ENCODE results near the gene TMEM267. TPM values are rescaled to one million over a fixed set of nuclear protein-coding genes. Genes with fewer than 3 reads are reported as not detected.
"Not testable (repeated sequence)": the region's sequence is repeated elsewhere in the genome, so short reads cannot be mapped to it uniquely, and the experiment has no call there.

TMEM267 gene
- 20.0 and 24.0 TPM in 2 replicates for total RNA-seq

GRCh38 chr5:43483298-43484105 lies at the start of gene TMEM267:
TMEM267 (minus strand) TSS chr5:43483865; CDS start chr5:43453969, 29,896 bp downstream.
- Mint-ChIP-seq H3K9me3 (no peaks in the 10 kb centered on the region), H3K27me3 (no peaks in the 10 kb centered on the region), H3K4me1 (peaks cover 23% of the 10 kb centered on the region), H3K27ac (peak within 1 kb of the TSS; percentile 100), H3K4me3 (peak within 1 kb of the TSS; percentile 94), H3K36me3 (ENCODE audit: low read depth) (peaks cover 5% of the 10 kb centered on the region)
- DNase-seq, result peak; percentile 94
- intact Hi-C loops (cut with micrococcal nuclease), result loop anchor here (1.0 to 10.0 kb wide), 12 partner anchors 32 to 579 kb away; partner anchors contain the start of genes C5orf34, HMGCS1 and NNT

GRCh38 chr5:43530648-43531047 lies 47.0 kb upstream of the TMEM267 start:
- Mint-ChIP-seq H3K9me3 (no peaks in the 10 kb centered on the region), H3K4me1 (peaks cover 10% of the 10 kb centered on the region), H3K27ac (no peak overlapping the region), H3K36me3 (ENCODE audit: low read depth) (peaks cover 61% of the 10 kb centered on the region), H3K27me3 (no peaks in the 10 kb centered on the region), H3K4me3 (no peak overlapping the region)
- intact Hi-C loops (cut with micrococcal nuclease), result no loop called here
- no peak for DNase-seq

GRCh38 chr5:43523662-43524072 lies 40.0 kb upstream of the TMEM267 start:
- no peaks in the 10 kb centered on the region for H3K27me3 Mint-ChIP-seq
- peaks cover 2% of the 10 kb centered on the region for H3K4me1 Mint-ChIP-seq
- H3K9me3 Mint-ChIP-seq, result no peaks in the 10 kb centered on the region
- H3K36me3 Mint-ChIP-seq (ENCODE audit: low read depth), result peaks cover 32% of the 10 kb centered on the region
- intact Hi-C loops (cut with micrococcal nuclease), result no loop called here
- no peak overlapping the region for H3K27ac Mint-ChIP-seq
- no peak for DNase-seq
- no peak overlapping the region for H3K4me3 Mint-ChIP-seq

GRCh38 chr5:43520615-43521014 lies 37.0 kb upstream of the TMEM267 start:
- Mint-ChIP-seq H3K27me3 (no peaks in the 10 kb centered on the region), H3K4me1 (peaks cover 2% of the 10 kb centered on the region), H3K9me3 (no peaks in the 10 kb centered on the region), H3K4me3 (no peak overlapping the region), H3K36me3 (ENCODE audit: low read depth) (peaks cover 17% of the 10 kb centered on the region), H3K27ac (no peak overlapping the region)
- intact Hi-C loops (cut with micrococcal nuclease), result no loop called here
- no peak for DNase-seq

GRCh38 chr5:43515678-43516048 lies 32.0 kb upstream of the TMEM267 start:
- Mint-ChIP-seq H3K9me3 (peaks cover 5% of the 10 kb centered on the region), H3K27ac (peak overlapping the region; percentile 96), H3K27me3 (no peaks in the 10 kb centered on the region), H3K36me3 (ENCODE audit: low read depth) (peaks cover 11% of the 10 kb centered on the region), H3K4me1 (peaks cover 23% of the 10 kb centered on the region), H3K4me3 (peak overlapping the region; percentile 95)
- DNase-seq, result no peak
- intact Hi-C loops (cut with micrococcal nuclease), result loop anchor here (1.0 to 10.0 kb wide), 6 partner anchors 31 to 394 kb away; partner anchors contain the start of genes HMGCS1 and NNT

GRCh38 chr5:43514816-43515677 lies 31.4 kb upstream of the TMEM267 start, which contains the start of gene C5orf34:
C5orf34 (minus strand) TSS chr5:43515148; CDS start chr5:43509339, 5,809 bp downstream.
- peak; percentile 98 for DNase-seq
- intact Hi-C loops (cut with micrococcal nuclease), result loop anchor here (1.0 to 10.0 kb wide), 6 partner anchors 31 to 394 kb away; partner anchors contain the start of genes HMGCS1 and NNT
- Mint-ChIP-seq H3K4me3 (peak within 1 kb of the TSS; percentile 95), H3K27ac (peak within 1 kb of the TSS; percentile 96), H3K9me3 (peaks cover 5% of the 10 kb centered on the region), H3K36me3 (ENCODE audit: low read depth) (peaks cover 14% of the 10 kb centered on the region), H3K4me1 (peaks cover 23% of the 10 kb centered on the region), H3K27me3 (no peaks in the 10 kb centered on the region)

- intact Hi-C loops (cut with micrococcal nuclease), result loop anchor here (10.0 kb wide), 2 partner anchors 120 to 200 kb away; partner anchors contain the start of gene HMGCS1
- H3K9me3 Mint-ChIP-seq, result peaks cover 5% of the 10 kb centered on the region
- DNase-seq, result no peak
- no peaks in the 10 kb centered on the region for H3K27me3 Mint-ChIP-seq
- H3K4me1 Mint-ChIP-seq, result peaks cover 23% of the 10 kb centered on the region
- peaks cover 14% of the 10 kb centered on the region for H3K36me3 Mint-ChIP-seq (ENCODE audit: low read depth)
- peak overlapping the region; percentile 95 for H3K4me3 Mint-ChIP-seq
- H3K27ac Mint-ChIP-seq, result peak overlapping the region; percentile 96
These were observed 30.8 kb upstream of the TMEM267 start for GRCh38 chr5:43514471-43514815.

- peaks cover 5% of the 10 kb centered on the region for H3K9me3 Mint-ChIP-seq
- intact Hi-C loops (cut with micrococcal nuclease), result loop anchor here (10.0 kb wide), 2 partner anchors 119 to 199 kb away; partner anchors contain the start of gene HMGCS1
- peak overlapping the region; percentile 95 for H3K4me3 Mint-ChIP-seq
- H3K4me1 Mint-ChIP-seq, result peaks cover 23% of the 10 kb centered on the region
- peaks cover 14% of the 10 kb centered on the region for H3K36me3 Mint-ChIP-seq (ENCODE audit: low read depth)
- H3K27ac Mint-ChIP-seq, result peak overlapping the region; percentile 96
- no peaks in the 10 kb centered on the region for H3K27me3 Mint-ChIP-seq
- no peak for DNase-seq
These were observed 30.4 kb upstream of the TMEM267 start for GRCh38 chr5:43514025-43514424.

- not testable (repeated sequence) for H3K9me3 Mint-ChIP-seq, H3K4me3 Mint-ChIP-seq, DNase-seq, H3K27me3 Mint-ChIP-seq, H3K27ac Mint-ChIP-seq
- peaks cover 21% of the 10 kb centered on the region for H3K4me1 Mint-ChIP-seq
- intact Hi-C loops (cut with micrococcal nuclease), result loop anchor here (10.0 kb wide), 2 partner anchors 116 to 196 kb away; partner anchors contain the start of gene HMGCS1
- H3K36me3 Mint-ChIP-seq (ENCODE audit: low read depth), result peaks cover 22% of the 10 kb centered on the region
These were observed 27.4 kb upstream of the TMEM267 start for GRCh38 chr5:43511062-43511461.

- H3K9me3 Mint-ChIP-seq, result no peaks in the 10 kb centered on the region
- peaks cover 2% of the 10 kb centered on the region for H3K4me1 Mint-ChIP-seq
- H3K27ac Mint-ChIP-seq, result no peak overlapping the region
- DNase-seq, result no peak
- no peaks in the 10 kb centered on the region for H3K27me3 Mint-ChIP-seq
- intact Hi-C loops (cut with micrococcal nuclease), result no loop called here
- H3K36me3 Mint-ChIP-seq (ENCODE audit: low read depth), result peaks cover 18% of the 10 kb centered on the region
- H3K4me3 Mint-ChIP-seq, result no peak overlapping the region
These were observed 14.9 kb upstream of the TMEM267 start for GRCh38 chr5:43498581-43498980.

GRCh38 chr5:43497311-43498104 lies 13.8 kb upstream of the TMEM267 start:
- no peak for DNase-seq
- Mint-ChIP-seq H3K9me3 (no peaks in the 10 kb centered on the region), H3K27me3 (no peaks in the 10 kb centered on the region), H3K4me3 (no peak overlapping the region), H3K27ac (no peak overlapping the region), H3K36me3 (ENCODE audit: low read depth) (peaks cover 12% of the 10 kb centered on the region), H3K4me1 (peaks cover 2% of the 10 kb centered on the region)
- intact Hi-C loops (cut with micrococcal nuclease), result no loop called here

GRCh38 chr5:43491326-43491725 lies 7.7 kb upstream of the TMEM267 start:
- no peaks in the 10 kb centered on the region for H3K4me1 Mint-ChIP-seq
- no peak overlapping the region for H3K27ac Mint-ChIP-seq
- H3K4me3 Mint-ChIP-seq, result no peak overlapping the region
- DNase-seq, result no peak
- H3K36me3 Mint-ChIP-seq (ENCODE audit: low read depth), result peaks cover 20% of the 10 kb centered on the region
- no peaks in the 10 kb centered on the region for H3K9me3 Mint-ChIP-seq
- no peaks in the 10 kb centered on the region for H3K27me3 Mint-ChIP-seq
- intact Hi-C loops (cut with micrococcal nuclease), result no loop called here

- intact Hi-C loops (cut with micrococcal nuclease), result loop anchor here (10.0 kb wide), 2 partner anchors 452 to 582 kb away; no protein-coding TSS in a partner anchor
- H3K9me3 Mint-ChIP-seq, result no peaks in the 10 kb centered on the region
- peaks cover 21% of the 10 kb centered on the region for H3K4me1 Mint-ChIP-seq
- DNase-seq, result no peak
- no peak overlapping the region for H3K4me3 Mint-ChIP-seq
- no peaks in the 10 kb centered on the region for H3K27me3 Mint-ChIP-seq
- no peak overlapping the region for H3K27ac Mint-ChIP-seq
- H3K36me3 Mint-ChIP-seq (ENCODE audit: low read depth), result peaks cover 13% of the 10 kb centered on the region
These were observed 2.7 kb upstream of the TMEM267 start for GRCh38 chr5:43486353-43486752.

Data from activated CD4-positive, alpha-beta T cell treated with anti-CD3 and anti-CD28 coated beads, Interleukin-2, amount 10 ng/mL, durations not matched to agents 24 days and 14 days (primary cell).